GM21619 (cell line): ENCODE data around the gene MIOS.
A peak's percentile ranks its signal among the peaks of the same experiment; 100 is the strongest.
"Not testable (repeated sequence)": the region's sequence is repeated elsewhere in the genome, so short reads cannot be mapped to it uniquely, and the experiment has no call there.

Experiments
- ATAC-seq: cut with Tn5 transposase; IDR thresholded peaks from one replicate; pipeline ENCODE4 v1.9.1; 2021; ENCODE audit not compliant: unreplicated experiment

MIOS gene

GRCh38 chr7:7554649-7555575 is 11.8 kb upstream of the MIOS start:
- ATAC-seq = no peak

GRCh38 chr7:7556852-7557251 is 9.8 kb upstream of the MIOS start:
- ATAC-seq = no peak

- ATAC-seq = no peak
These were observed 9.4 kb upstream of the MIOS start for GRCh38 chr7:7557252-7557651.

- ATAC-seq = not testable (repeated sequence)
These were observed 5.1 kb upstream of the MIOS start for GRCh38 chr7:7561591-7561990.

GRCh38 chr7:7562736-7563135 is 3.9 kb upstream of the MIOS start:
- ATAC-seq = no peak

GRCh38 chr7:7563269-7563668 is 3.4 kb upstream of the MIOS start:
- no peak for ATAC-seq

- ATAC-seq = no peak
These were observed 2.9 kb upstream of the MIOS start for GRCh38 chr7:7563813-7564212.

GRCh38 chr7:7564323-7564780 is 2.3 kb upstream of the MIOS start:
- ATAC-seq = no peak

GRCh38 chr7:7565018-7565680 is 1.5 kb upstream of the MIOS start:
- ATAC-seq = no peak

- peak; percentile 23 for ATAC-seq
These were observed 686 bp upstream of the MIOS start for GRCh38 chr7:7565746-7566650.

GRCh38 chr7:7567898-7568531 is 1.3 kb downstream of the MIOS start:
- ATAC-seq = no peak

- no peak for ATAC-seq
These were observed 1.9 kb downstream of the MIOS start for GRCh38 chr7:7568553-7568952.

- ATAC-seq = peak; percentile 47
These were observed 2.4 kb downstream of the MIOS start for GRCh38 chr7:7569081-7569527.

GRCh38 chr7:7569615-7570014 is 2.9 kb downstream of the MIOS start:
- ATAC-seq = no peak

- no peak for ATAC-seq
These were observed 3.9 kb downstream of the MIOS start for GRCh38 chr7:7570584-7570983.

- no peak for ATAC-seq
These were observed 7.0 kb downstream of the MIOS start for GRCh38 chr7:7573701-7574100.

- no peak for ATAC-seq
These were observed 9.7 kb downstream of the MIOS start for GRCh38 chr7:7576344-7576743.

GRCh38 chr7:7577888-7578287 is 11.2 kb downstream of the MIOS start:
- ATAC-seq = no peak

- no peak for ATAC-seq
These were observed 13.0 kb downstream of the MIOS start for GRCh38 chr7:7579638-7580037.

- ATAC-seq = no peak
These were observed 15.0 kb downstream of the MIOS start for GRCh38 chr7:7581531-7582179.
